Measurements from ENCODE around the gene TANGO6. TPM values are rescaled to one million over a fixed set of nuclear protein-coding genes. Genes with fewer than 3 reads are reported as not detected.

The TANGO6 gene
- total RNA-seq, 1 donor from 2014 or later: 9.3 TPM

- ATAC-seq (no peak), DNase-seq (ENCODE audit: missing footprints) (no peak)
- intact Hi-C loops (cut with DNase I): loop anchor here (5.0 kb wide), 1 partner anchor 207 kb away; the partner anchor contains the start of gene HAS3
Measured at GRCh38 chr16:68900009-68900408, 56.7 kb downstream of the TANGO6 start.

DNA sequence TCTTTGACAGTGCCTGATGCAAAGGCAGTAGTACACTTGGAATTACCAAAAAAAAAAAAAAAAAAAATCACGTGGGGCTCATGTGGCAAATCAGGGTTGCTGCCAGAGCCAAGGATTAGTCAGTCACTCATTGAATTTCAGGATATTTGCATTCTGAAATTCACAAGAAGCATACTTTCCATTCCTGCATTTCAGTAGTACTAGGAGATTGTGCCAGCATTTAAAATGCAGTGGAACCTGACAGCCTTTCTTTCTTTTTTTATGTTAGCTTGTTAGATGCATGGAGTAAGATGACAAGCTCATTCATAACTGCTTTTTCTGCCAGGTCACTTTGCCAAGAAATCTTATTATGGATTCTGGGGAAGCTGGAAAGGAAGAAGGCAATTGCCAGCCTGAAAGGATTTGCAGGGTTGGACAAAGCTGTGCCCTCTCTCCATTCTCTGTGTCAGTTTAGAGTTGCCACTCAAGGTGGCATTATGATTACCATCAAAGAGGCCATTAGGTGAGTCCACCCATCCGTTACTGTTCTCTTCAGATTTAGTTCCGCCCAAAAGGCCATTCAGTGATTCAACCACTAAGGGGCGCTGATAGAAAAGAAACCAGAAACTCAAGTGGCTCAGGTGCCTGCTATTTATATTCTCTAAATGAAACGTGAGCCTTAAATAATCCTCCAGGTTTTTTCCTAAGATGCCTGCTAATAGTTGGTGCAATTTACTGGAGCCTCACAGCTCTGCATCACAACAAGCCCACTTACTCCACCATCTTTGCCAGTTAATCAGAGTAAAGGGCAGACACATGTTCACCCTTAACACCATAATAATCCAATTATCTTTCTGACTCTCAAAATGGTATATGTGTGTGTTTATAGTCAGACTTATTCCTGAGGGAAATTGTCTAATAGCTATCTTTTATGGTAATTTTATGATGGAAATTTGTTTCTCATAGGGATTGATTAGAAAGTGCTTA, 59.0 kb downstream of the TANGO6 start:
- ATAC-seq (no peak), DNase-seq (ENCODE audit: missing footprints) (no peak)
- intact Hi-C loops (cut with DNase I): loop anchor here (2.0 to 5.0 kb wide), 2 partner anchors 205 to 223 kb away; partner anchors contain the start of gene HAS3

DNA sequence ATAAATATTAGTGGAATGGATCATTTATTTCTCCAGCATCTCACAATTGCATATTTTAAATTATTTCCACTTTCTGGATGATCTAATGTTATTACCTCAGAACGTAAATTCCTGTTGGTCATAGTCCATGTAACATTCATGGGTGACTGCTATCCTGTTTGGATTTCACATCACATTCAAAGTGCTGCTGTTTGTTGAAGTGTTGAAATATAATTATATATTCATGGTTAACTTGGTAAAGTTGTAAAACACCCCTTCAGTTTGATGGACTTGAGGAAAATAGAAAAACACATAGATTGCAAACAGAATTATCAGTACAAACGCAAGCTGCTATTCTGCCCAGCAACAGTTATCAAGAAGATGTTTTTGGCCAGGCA, 59.6 kb downstream of the TANGO6 start:
- intact Hi-C loops (cut with DNase I): loop anchor here (2.0 to 5.0 kb wide), 2 partner anchors 204 to 222 kb away; partner anchors contain the start of gene HAS3
- DNase-seq (ENCODE audit: missing footprints): no peak
- ATAC-seq: no peak

- DNase-seq (ENCODE audit: missing footprints): no peak
- intact Hi-C loops (cut with DNase I): no loop called here
Measured at GRCh38 chr16:68907297-68907696, 64.0 kb downstream of the TANGO6 start.

GRCh38 chr16:68907781-68908181, 64.5 kb downstream of the TANGO6 start:
- intact Hi-C loops (cut with DNase I): no loop called here
- DNase-seq (ENCODE audit: missing footprints): no peak
- ATAC-seq: no peak

More at GRCh38 chr16:68907297-68907696, 64.0 kb downstream of the TANGO6 start:
- no peak for ATAC-seq

GRCh38 chr16:68909099-68909733, 65.9 kb downstream of the TANGO6 start:
- no peak for ATAC-seq
- DNase-seq (ENCODE audit: missing footprints): no peak
- intact Hi-C loops (cut with DNase I): no loop called here

DNA sequence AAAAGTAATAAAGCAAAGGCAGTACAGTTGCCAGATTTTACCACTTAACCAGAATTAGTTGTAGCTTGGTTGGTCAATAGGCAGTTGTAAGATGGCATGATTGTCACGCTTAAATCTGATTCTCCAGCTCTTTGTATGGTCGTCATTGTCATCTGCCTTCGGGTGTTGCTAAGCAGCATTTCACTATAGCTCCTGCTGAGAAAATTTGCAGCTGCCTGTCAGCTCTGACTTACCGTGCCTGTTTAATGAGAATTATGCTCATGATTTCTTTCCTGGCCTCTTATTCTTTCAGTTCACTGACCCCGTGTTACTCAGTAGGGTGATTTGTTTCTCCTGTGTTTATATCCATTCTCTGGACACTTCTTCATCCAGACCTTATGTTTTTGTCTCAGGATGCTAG, 66.7 kb downstream of the TANGO6 start:
- ATAC-seq (no peak), DNase-seq (ENCODE audit: missing footprints) (no peak)
- intact Hi-C loops (cut with DNase I): no loop called here

DNA sequence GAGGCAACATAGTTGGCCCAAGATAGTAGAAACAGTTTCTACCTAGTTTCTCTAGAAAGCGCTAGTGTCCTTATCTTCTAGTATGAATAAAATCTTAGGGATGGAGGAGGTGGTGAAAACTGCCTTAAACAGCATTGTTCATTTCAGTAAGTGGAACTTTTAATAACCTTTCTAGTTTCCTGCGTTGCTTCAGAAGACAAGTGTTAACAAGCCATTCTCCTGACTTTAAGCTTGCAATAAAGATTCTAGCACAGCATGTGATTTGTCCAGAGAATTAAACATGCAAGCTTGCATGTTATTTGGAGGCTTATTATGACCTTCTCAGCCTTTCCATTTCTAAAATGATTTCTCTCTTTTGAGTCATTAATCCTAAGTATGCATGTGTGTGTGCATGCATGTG, 72.3 kb downstream of the TANGO6 start:
- no peak for DNase-seq (ENCODE audit: missing footprints)
- no peak for ATAC-seq
- intact Hi-C loops (cut with DNase I): no loop called here

- ATAC-seq (no peak), DNase-seq (ENCODE audit: missing footprints) (no peak)
- intact Hi-C loops (cut with DNase I): no loop called here
Measured at GRCh38 chr16:68917541-68917940, 74.2 kb downstream of the TANGO6 start.

DNA sequence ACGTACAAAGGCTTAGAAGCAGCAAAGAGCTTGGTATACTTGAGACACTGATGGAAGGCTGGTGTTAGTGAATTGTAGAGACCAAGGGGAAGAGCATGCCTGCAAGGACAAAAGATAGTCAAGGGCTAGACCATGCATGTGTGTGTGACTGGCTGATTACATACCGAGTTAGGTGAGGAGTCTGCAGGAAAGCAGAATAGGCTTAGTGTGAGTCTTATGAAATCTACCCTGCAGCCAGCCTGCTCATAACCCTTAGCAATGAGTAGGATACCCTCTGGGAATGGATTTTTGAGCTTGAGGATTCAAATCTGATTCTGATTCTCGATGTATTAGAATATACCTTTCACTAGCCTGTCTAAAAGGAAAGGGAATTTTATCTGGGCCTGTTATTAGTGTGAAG, 77.0 kb downstream of the TANGO6 start:
- intact Hi-C loops (cut with DNase I): no loop called here
- ATAC-seq (no peak), DNase-seq (ENCODE audit: missing footprints) (no peak)

DNA sequence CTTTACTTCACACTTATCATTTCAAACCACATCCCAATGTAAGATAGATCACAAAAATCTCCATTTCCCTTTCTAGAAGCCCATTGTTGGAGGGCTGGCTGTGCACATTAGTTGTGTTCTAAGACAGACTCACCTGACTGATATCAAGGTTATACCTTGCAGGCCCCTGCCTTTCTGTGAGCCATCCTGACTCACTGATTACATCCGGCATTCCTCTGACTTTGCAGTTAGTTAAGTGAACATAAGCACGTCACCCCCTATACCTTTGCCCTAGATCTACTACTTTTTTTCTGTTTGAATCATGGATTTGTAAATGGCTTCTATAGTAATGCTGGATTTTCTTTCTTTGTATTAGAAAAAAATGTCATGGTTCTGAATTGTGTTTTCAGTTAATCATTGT, 78.3 kb downstream of the TANGO6 start:
- no peak for ATAC-seq
- no peak for DNase-seq (ENCODE audit: missing footprints)
- intact Hi-C loops (cut with DNase I): no loop called here

DNA sequence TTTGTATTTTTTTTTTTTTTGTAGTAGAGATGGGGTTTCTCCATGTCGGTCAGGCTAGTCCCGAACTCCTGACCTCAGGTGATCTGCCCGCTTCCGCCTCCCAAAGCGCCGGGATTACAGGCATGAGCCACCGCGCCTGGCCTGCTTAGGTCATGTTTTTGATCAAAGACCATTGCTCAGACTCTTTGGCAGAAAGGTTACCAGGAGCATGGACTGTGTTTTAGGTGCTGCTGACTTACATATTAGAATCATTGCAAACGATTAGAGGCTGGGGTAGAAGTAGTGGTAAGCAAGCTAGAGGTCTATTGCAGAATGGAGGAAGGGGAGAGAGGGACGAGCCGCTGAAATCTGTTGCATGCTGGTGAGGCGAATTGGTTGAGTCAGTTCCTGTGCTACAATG, 79.8 kb downstream of the TANGO6 start:
- ATAC-seq (no peak), DNase-seq (ENCODE audit: missing footprints) (no peak)
- intact Hi-C loops (cut with DNase I): no loop called here

- intact Hi-C loops (cut with DNase I): no loop called here
- no peak for ATAC-seq
- no peak for DNase-seq (ENCODE audit: missing footprints)
Measured at GRCh38 chr16:68927018-68927417, 83.7 kb downstream of the TANGO6 start.

DNA sequence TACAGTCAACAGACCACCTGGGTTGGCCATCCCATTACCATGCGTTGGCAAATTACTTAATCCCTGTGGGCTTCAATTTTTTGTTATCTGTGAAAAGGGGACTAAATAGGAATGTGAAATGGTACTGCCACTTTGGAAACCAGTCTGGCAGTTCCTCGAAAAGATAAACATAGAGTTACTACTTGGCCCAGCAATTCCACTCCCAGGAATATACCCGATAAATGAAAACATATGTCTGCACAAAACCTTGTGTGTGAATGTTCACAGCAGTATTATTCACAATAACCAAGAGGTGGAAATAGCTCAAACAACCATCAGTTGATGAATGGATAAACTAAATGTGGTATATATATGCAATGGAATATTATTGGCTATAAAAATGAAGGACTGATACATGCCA, 87.9 kb downstream of the TANGO6 start:
- ATAC-seq (no peak), DNase-seq (ENCODE audit: missing footprints) (no peak)
- intact Hi-C loops (cut with DNase I): no loop called here

- ATAC-seq (no peak), DNase-seq (ENCODE audit: missing footprints) (no peak)
- intact Hi-C loops (cut with DNase I): no loop called here
Measured at GRCh38 chr16:68934402-68934801, 91.1 kb downstream of the TANGO6 start.

DNA sequence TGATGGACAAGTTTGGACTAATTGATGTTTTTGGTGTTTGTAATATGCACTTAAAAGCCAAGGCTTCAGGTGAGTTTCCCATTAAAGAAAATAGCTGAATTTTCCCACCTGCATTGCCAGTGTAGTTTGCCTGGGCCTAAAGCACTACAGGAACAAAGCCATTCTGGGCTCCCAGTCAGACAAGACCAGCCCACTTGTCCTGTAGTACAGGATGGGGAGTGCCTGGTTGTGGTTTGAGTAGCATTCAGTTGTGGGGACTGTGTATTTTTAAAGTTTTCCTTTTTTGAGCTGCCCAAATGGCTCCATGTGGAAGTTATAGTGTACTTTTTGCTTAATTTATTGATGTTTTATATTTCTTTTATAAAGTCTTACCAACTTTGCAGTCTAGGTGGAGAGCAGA, 91.7 kb downstream of the TANGO6 start:
- ATAC-seq (no peak), DNase-seq (ENCODE audit: missing footprints) (no peak)
- intact Hi-C loops (cut with DNase I): no loop called here

GRCh38 chr16:68936736-68937631, 93.7 kb downstream of the TANGO6 start:
- intact Hi-C loops (cut with DNase I): no loop called here
- ATAC-seq (no peak), DNase-seq (ENCODE audit: missing footprints) (no peak)

DNA sequence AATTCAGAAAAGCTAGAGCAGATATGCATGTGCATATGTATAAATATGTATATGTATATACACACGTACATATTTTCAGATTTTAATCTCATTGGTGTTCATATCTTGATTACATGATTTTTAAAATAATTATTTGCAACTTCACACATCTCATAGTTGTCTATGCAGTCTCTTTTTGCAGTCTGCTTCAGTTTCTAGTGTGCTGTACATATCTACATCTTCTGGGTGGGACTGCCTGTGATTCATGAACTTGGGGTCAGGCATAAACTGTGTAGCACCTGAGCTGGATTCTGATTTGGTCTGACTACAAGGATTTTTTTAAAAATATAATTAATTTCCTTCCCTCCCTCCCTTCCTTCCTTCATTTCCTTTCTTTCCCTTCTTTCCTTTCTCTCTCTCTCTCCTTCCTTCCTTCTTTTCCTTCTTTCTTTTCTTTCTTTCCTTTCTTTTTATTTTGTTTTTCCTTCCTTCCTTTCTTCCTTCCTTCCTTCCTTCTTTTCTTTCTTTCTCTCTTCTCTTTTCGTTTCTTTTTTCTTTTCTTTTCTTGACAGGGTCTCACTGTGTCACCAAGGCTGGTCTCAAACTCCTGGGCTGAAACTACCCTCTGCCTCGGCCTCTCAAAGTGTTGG, 96.5 kb downstream of the TANGO6 start:
- DNase-seq (ENCODE audit: missing footprints) (no peak), ATAC-seq (no peak)
- intact Hi-C loops (cut with DNase I): no loop called here

DNA sequence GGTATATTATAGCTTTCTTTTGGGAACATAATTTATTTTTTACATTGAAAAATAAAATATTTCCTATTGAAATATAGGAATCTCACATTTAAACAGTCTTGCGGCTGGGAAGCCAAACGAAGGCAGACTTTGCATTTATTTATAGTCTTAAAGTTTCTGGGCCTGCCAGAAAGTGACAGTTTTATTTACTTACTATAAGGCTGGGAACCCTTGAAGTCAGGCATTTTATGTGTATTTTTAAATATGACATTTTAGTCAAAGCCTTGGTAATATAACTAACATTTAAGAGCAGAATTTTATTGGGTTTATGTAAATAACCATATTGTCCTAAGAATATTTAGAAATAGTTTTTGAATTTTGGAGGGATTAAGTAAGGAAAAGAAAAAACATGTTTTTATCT, 97.5 kb downstream of the TANGO6 start:
- ATAC-seq (no peak), DNase-seq (ENCODE audit: missing footprints) (no peak)
- intact Hi-C loops (cut with DNase I): no loop called here
